Esophagus squamous epithelium (tissue), 5 donors: ENCODE data around the gene FAM20C. TPM values are rescaled to one million over a fixed set of nuclear protein-coding genes. Genes with fewer than 3 reads are reported as not detected.

Experiments
- DNase-seq: peaks from one replicate; lab custom pipeline; 2025; lab: John Stamatoyannopoulos, UW
- H3K27ac ChIP-seq, 4 donors: fragments of 200-600 bp; sonication (generic); one replicate each; pipeline ENCODE4 v1.5.1; 2016 to 2019; ENCODE audit warnings: mild to moderate bottlenecking in 1 of 4
- H3K27me3 ChIP-seq, 4 donors: fragments of 200-600 bp; sonication (generic); 1 replicate in 3 of 4; 2 replicates in 1 of 4; pipeline versions ENCODE4 v1.5.1 to v1.6.0; 2017 to 2021; ENCODE audit warnings: antibody characterized with exemption in 1 of 4
- H3K36me3 ChIP-seq, 3 donors: fragments of 200-600 bp; sonication (generic); one replicate each; pipeline ENCODE4 v1.5.1; 2016 to 2019
- H3K4me1 ChIP-seq, 3 donors: fragments of 200-600 bp; sonication (generic); one replicate each; pipeline ENCODE4 v1.5.1; 2017 to 2019
- H3K4me3 ChIP-seq, 4 donors: fragments of 200-600 bp; sonication (generic); 1 replicate in 3 of 4; 2 replicates in 1 of 4; pipeline ENCODE4 v1.5.1; 2016 to 2019; ENCODE audit warnings: mild to moderate bottlenecking in 2 of 4, moderate library complexity in 1 of 4
- H3K9me3 ChIP-seq, 3 donors: fragments of 200-600 bp; sonication (generic); one replicate each; pipeline ENCODE4 v1.5.1; 2016 to 2019
- CTCF ChIP-seq, 6 experiments: fragments of 450-650 bp in 4 of 6; fragments of 200-600 bp in 2 of 6; sonication (generic) in 2 of 6; IDR thresholded peaks; one replicate each; pipeline ENCODE4 v1.5.1; 2016 to 2019; ENCODE audit warnings: antibody characterized with exemption in 6 of 6, mild to moderate bottlenecking in 4 of 6, moderate library complexity in 4 of 6
- POLR2A ChIP-seq, 4 donors: fragments of 450-650 bp; IDR thresholded peaks; one replicate each; pipeline ENCODE4 v1.6.1; 2017; ENCODE audit warnings: antibody characterized with exemption in 4 of 4, mild to moderate bottlenecking in 4 of 4, moderate library complexity in 3 of 4
- WGBS, 2 donors: methylation state at CpG; one replicate each; pipeline ENCODE4 v1.1.5; 2018; 5-methylcytosine and 5-hydroxymethylcytosine counted together
- intact Hi-C: fragments of 100-400 bp; cut with DNase I; formaldehyde crosslinking; loops from one replicate; pipeline ENCODE4 v1.15.0; 2022
- total RNA-seq, 4 donors: library from RNA; depleted of rRNA; stranded (reverse); fragments of >200 nt; gene quantifications; one replicate each; pipeline ENCODE4 v1.1.0, GENCODE V29; 2016
- donor health status: DM: yes; HTN: yes; CAD: no.

FAM20C gene
- total RNA-seq, 4 donors from 2014 or later: 8.5 to 16.0 (median 13.7) TPM

- Histone ChIP-seq H3K4me3 (no peak overlapping the region), H3K27me3 (peaks cover 0 to 45% (median 0%) of the 10 kb centered on the region in 4 donors), H3K4me1 (no peaks in the 10 kb centered on the region), H3K9me3 (peaks cover 0 to 28% (median 3%) of the 10 kb centered on the region in 3 donors), H3K27ac (no peak overlapping the region), H3K36me3 (no peaks in the 10 kb centered on the region)
- DNase-seq: no peak
- intact Hi-C loops: no loop called here
- TF ChIP-seq CTCF (IDR thresholded peaks at IDR 0.05): no peak
- no peak for TF ChIP-seq POLR2A (IDR thresholded peaks at IDR 0.05)
- no CpG with 5 or more reads among the region's 10 CpGs for WGBS, 2 donors
Measured at GRCh38 chr7:276230-276835, 84.0 kb downstream of the FAM20C start.

- DNase-seq: no peak
- TF ChIP-seq POLR2A (IDR thresholded peaks at IDR 0.05) (no peak), CTCF (IDR thresholded peaks at IDR 0.05) (no peak)
- Histone ChIP-seq H3K9me3 (peaks cover 0 to 28% (median 3%) of the 10 kb centered on the region in 3 donors), H3K27ac (no peak overlapping the region), H3K4me1 (no peaks in the 10 kb centered on the region), H3K4me3 (no peak overlapping the region), H3K27me3 (peaks cover 0 to 52% (median 0%) of the 10 kb centered on the region in 4 donors), H3K36me3 (no peaks in the 10 kb centered on the region)
- intact Hi-C loops: no loop called here
- WGBS, 2 donors: 72 to 74% methylated on average over 4 of the region's 4 CpGs
Measured at GRCh38 chr7:277228-277627, 84.9 kb downstream of the FAM20C start.

GRCh38 chr7:278081-278480 is 85.7 kb downstream of the FAM20C start:
- no peak overlapping the region for H3K27ac ChIP-seq
- no peak overlapping the region for H3K4me3 ChIP-seq
- no peak for TF ChIP-seq POLR2A (IDR thresholded peaks at IDR 0.05)
- H3K27me3 ChIP-seq: peaks cover 0 to 58% (median 0%) of the 10 kb centered on the region in 4 donors
- no peak for DNase-seq
- H3K36me3 ChIP-seq: no peaks in the 10 kb centered on the region
- WGBS, 2 donors: 87 to 90% methylated on average over 4 to 5 of the region's 5 CpGs
- intact Hi-C loops: no loop called here
- H3K9me3 ChIP-seq: peaks cover 0 to 26% (median 3%) of the 10 kb centered on the region in 3 donors
- H3K4me1 ChIP-seq: no peaks in the 10 kb centered on the region

GRCh38 chr7:279821-280220 is 87.5 kb downstream of the FAM20C start:
- intact Hi-C loops: no loop called here
- WGBS, 2 donors: 85 to 96% methylated on average over 3 to 9 of the region's 10 CpGs
- Histone ChIP-seq H3K27me3 (peaks cover 0 to 68% (median 0%) of the 10 kb centered on the region in 4 donors), H3K27ac (no peak overlapping the region), H3K36me3 (no peaks in the 10 kb centered on the region), H3K4me1 (no peaks in the 10 kb centered on the region), H3K9me3 (peaks cover 0 to 11% (median 3%) of the 10 kb centered on the region in 3 donors), H3K4me3 (no peak overlapping the region)
- no peak for TF ChIP-seq CTCF (IDR thresholded peaks at IDR 0.05)
- TF ChIP-seq POLR2A (IDR thresholded peaks at IDR 0.05): no peak
- DNase-seq: no peak

- Histone ChIP-seq H3K4me1 (no peaks in the 10 kb centered on the region), H3K9me3 (peaks cover 0 to 11% (median 3%) of the 10 kb centered on the region in 3 donors), H3K27me3 (peaks cover 0 to 68% (median 0%) of the 10 kb centered on the region in 4 donors), H3K27ac (no peak overlapping the region), H3K4me3 (no peak overlapping the region), H3K36me3 (no peaks in the 10 kb centered on the region)
- WGBS, 2 donors: 66 to 67% methylated on average over 10 of the region's 11 CpGs
- intact Hi-C loops: no loop called here
- TF ChIP-seq POLR2A (IDR thresholded peaks at IDR 0.05) (no peak), CTCF (IDR thresholded peaks at IDR 0.05) (no peak)
- no peak for DNase-seq
Measured at GRCh38 chr7:280461-280860, 88.1 kb downstream of the FAM20C start.
